ENCODE results near the gene NSUN2.

The NSUN2 gene

GRCh38 chr5:6601271-6601670, 31.6 kb downstream of the NSUN2 start (continued):
- TF ChIP-seq KLF7 (tag by site-specific recombination; IDR thresholded peaks at IDR 0.05; ENCODE audit: borderline replicate concordance): no peak
- TF ChIP-seq ZNF747 (tag by site-specific recombination; IDR thresholded peaks at IDR 0.05): no peak
- TF ChIP-seq ZNF112 (tag by site-specific recombination; IDR thresholded peaks at IDR 0.05): no peak
- no peak for TF ChIP-seq KLF17 (tag by site-specific recombination; IDR thresholded peaks at IDR 0.05)
- no peak for TF ChIP-seq ZNF140 (tag by site-specific recombination; IDR thresholded peaks at IDR 0.05)
- TF ChIP-seq ZNF37A (tag by site-specific recombination; IDR thresholded peaks at IDR 0.05): no peak

DNA sequence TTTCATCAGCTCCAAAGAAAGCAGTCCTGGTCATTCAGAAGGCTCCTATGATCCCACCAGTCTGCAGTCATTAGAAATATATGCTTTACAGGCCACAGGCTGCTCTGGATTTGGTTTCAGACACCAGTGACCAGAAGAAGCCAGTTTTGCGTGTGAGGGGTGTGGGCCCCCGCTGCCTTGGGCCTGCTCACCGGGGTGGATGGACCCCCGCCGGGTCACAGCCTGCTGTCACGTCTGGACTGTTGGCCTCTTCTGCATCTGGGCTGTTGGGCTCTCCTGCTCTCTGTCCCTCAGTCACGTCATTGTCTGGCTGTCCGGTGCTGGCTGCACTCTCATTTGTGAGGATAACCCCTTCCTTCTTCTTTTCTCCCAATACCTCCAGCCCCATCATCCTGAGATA, 33.1 kb downstream of the NSUN2 start:
- H3K36me3 ChIP-seq (ENCODE audit: control insufficient read depth in 2 of 2, insufficient read depth in 1 of 2, low read length in 2 of 2): peaks cover 39 to 78% of the 10 kb centered on the region in 2 experiments
- ChIA-PET CTCF (no interaction called here), POLR2A (no interaction called here)

More for the DNA sequence above, 33.1 kb downstream of the NSUN2 start:
- TF ChIP-seq OVOL3 (tag by site-specific recombination; IDR thresholded peaks at IDR 0.05) (no peak), ZNF654 (tag by site-specific recombination; IDR thresholded peaks at IDR 0.05; ENCODE audit: low read depth) (no peak), ZIC2 (tag by site-specific recombination; IDR thresholded peaks at IDR 0.05) (no peak), ZNF354C (tag by site-specific recombination; IDR thresholded peaks at IDR 0.05; ENCODE audit: borderline replicate concordance, low read depth) (no peak), ZSCAN16 (tag by site-specific recombination; IDR thresholded peaks at IDR 0.05) (no peak), ZNF677 (tag by site-specific recombination; IDR thresholded peaks at IDR 0.05) (no peak), INSM2 (tag by site-specific recombination; IDR thresholded peaks at IDR 0.05) (no peak), ATF2 (tag by site-specific recombination; IDR thresholded peaks at IDR 0.05; ENCODE audit: low read depth) (no peak), KLF17 (tag by site-specific recombination; IDR thresholded peaks at IDR 0.05) (no peak), ZNF10 (tag by site-specific recombination; IDR thresholded peaks at IDR 0.05) (no peak), SALL2 (tag by site-specific recombination; IDR thresholded peaks at IDR 0.05; ENCODE audit: borderline replicate concordance) (no peak), ZNF707 (tag by site-specific recombination; IDR thresholded peaks at IDR 0.05) (no peak), ZNF843 (tag by site-specific recombination; IDR thresholded peaks at IDR 0.05) (no peak), ZNF514 (tag by site-specific recombination; IDR thresholded peaks at IDR 0.05) (no peak), ZBTB20 (tag by site-specific recombination; IDR thresholded peaks at IDR 0.05) (no peak), ZNF596 (tag by site-specific recombination; IDR thresholded peaks at IDR 0.05) (no peak), ZNF626 (tag by site-specific recombination; IDR thresholded peaks at IDR 0.05) (no peak)
- TF ChIP-seq, protein P1, sequence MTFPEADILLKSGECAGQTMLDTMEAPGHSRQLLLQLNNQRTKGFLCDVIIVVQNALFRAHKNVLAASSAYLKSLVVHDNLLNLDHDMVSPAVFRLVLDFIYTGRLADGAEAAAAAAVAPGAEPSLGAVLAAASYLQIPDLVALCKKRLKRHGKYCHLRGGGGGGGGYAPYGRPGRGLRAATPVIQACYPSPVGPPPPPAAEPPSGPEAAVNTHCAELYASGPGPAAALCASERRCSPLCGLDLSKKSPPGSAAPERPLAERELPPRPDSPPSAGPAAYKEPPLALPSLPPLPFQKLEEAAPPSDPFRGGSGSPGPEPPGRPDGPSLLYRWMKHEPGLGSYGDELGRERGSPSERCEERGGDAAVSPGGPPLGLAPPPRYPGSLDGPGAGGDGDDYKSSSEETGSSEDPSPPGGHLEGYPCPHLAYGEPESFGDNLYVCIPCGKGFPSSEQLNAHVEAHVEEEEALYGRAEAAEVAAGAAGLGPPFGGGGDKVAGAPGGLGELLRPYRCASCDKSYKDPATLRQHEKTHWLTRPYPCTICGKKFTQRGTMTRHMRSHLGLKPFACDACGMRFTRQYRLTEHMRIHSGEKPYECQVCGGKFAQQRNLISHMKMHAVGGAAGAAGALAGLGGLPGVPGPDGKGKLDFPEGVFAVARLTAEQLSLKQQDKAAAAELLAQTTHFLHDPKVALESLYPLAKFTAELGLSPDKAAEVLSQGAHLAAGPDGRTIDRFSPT (tag by site-specific recombination; IDR thresholded peaks at IDR 0.05): no peak
- TF ChIP-seq, protein P2, sequence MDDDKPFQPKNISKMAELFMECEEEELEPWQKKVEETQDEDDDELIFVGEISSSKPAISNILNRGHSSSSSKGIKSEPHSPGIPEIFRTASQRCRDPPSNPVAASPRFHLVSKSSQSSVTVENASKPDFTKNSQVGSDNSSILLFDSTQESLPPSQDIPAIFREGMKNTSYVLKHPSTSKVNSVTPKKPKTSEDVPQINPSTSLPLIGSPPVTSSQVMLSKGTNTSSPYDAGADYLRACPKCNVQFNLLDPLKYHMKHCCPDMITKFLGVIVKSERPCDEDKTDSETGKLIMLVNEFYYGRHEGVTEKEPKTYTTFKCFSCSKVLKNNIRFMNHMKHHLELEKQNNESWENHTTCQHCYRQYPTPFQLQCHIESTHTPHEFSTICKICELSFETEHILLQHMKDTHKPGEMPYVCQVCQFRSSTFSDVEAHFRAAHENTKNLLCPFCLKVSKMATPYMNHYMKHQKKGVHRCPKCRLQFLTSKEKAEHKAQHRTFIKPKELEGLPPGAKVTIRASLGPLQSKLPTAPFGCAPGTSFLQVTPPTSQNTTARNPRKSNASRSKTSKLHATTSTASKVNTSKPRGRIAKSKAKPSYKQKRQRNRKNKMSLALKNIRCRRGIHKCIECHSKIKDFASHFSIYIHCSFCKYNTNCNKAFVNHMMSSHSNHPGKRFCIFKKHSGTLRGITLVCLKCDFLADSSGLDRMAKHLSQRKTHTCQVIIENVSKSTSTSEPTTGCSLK (tag by site-specific recombination; IDR thresholded peaks at IDR 0.05): no peak
- TF ChIP-seq, protein P3, sequence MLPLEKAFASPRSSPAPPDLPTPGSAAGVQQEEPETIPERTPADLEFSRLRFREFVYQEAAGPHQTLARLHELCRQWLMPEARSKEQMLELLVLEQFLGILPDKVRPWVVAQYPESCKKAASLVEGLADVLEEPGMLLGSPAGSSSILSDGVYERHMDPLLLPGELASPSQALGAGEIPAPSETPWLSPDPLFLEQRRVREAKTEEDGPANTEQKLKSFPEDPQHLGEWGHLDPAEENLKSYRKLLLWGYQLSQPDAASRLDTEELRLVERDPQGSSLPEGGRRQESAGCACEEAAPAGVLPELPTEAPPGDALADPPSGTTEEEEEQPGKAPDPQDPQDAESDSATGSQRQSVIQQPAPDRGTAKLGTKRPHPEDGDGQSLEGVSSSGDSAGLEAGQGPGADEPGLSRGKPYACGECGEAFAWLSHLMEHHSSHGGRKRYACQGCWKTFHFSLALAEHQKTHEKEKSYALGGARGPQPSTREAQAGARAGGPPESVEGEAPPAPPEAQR (tag by site-specific recombination; IDR thresholded peaks at IDR 0.05): no peak
- no peak overlapping the region for H3K27ac ChIP-seq (ENCODE audit: extremely low read depth, low read depth, low read length)
- no peaks in the 10 kb centered on the region for H3K9me3 ChIP-seq (ENCODE audit: control insufficient read depth, insufficient read depth, low read depth, low read length)
- no peak overlapping the region for H3K4me3 ChIP-seq (ENCODE audit: low read depth, low read length)
- H3K4me1 ChIP-seq (ENCODE audit: control insufficient read depth, insufficient read depth, low read length): no peaks in the 10 kb centered on the region
